HG03103 (cell line): Measurements from ENCODE around the gene DTX2.
"Not testable (repeated sequence)": the region's sequence is repeated elsewhere in the genome, so short reads cannot be mapped to it uniquely, and the experiment has no call there.

ENCODE experiments used
- ATAC-seq: cut with Tn5 transposase; IDR thresholded peaks from one replicate; pipeline ENCODE4 v1.9.1; 2021; ENCODE audit warnings: low read depth; ENCODE audit not compliant: unreplicated experiment

The DTX2 gene

DNA sequence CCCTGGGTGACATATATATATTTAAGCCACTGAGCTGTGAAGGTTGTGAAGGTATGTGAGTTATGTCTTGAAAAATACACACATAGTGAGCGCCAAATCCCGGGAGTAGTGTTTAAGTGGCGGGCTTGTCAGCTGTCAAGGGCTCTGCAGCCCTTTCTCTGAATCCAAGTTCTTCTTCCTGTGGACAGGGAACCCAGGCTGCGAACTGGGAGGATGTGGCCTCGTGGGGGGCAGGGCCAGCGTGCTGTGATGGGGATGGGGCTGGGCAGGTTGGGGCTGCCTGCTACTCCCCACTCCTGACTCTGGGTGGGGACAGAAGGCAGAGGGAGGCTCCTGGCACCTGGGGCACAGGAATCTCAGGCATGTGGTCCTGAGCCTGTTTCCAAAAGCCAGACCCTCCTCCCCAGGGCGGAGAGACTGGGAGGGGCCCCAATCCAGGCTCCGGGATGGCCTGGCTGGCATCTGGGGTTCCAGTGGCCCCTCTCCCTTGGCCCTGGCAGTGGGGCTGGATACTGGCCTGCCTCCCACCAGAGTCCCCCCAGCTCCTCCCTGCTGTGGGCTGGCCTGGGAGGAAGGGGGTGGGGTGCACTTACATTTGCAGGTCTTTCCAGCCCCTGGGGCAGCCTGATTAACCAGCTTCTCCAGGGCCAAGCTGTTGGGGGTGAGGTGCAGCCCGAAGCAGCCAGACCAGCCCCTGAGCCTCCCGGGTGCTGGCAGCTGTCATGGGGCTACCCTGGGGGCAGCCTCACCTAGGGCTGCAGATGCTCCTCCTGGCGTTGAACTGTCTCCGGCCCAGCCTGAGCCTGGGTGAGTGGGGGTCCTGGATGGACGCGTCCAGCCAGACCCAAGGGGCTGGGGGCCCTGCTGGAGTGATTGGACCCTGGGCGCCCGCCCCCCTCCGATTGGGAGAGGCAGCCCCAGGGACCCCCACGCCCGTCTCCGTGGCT, 48.7 kb downstream of the DTX2 start, which contains the start of gene UPK3B:
UPK3B (plus strand) TSS at position 622 of the 947 bp plus-strand sequence; CDS start at position 723, 101 bp downstream.
- no peak for ATAC-seq

DNA sequence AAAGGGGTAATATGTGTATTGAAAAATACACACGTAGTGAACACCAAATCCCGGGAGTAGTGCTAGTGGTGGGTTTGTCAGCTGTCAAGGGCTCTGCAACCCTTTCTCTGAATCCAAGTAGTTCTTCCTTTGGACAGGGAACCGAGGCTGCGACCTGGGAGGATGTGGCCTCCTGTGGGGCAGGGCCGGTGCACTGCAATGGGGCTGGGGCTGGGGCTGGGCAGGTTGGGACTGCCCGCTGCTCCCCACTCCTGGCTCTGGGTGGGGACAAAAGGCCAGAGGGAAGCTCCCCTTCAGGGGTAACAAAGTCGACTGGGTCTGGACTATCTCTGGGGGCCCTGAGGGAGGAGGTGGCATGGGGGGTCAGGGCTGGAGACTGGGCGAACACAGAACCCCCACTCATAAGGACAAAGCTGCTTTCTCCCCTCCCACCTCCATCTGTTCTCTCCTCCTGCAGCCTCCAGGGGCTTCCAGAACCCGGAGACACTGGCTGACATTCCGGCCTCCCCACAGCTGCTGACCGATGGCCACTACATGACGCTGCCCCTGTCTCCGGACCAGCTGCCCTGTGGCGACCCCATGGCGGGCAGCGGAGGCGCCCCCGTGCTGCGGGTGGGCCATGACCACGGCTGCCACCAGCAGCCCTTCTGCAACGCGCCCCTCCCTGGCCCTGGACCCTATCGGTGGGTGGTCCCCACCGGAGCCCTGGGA, 49.8 kb downstream of the DTX2 start:
- not testable (repeated sequence) for ATAC-seq

DNA sequence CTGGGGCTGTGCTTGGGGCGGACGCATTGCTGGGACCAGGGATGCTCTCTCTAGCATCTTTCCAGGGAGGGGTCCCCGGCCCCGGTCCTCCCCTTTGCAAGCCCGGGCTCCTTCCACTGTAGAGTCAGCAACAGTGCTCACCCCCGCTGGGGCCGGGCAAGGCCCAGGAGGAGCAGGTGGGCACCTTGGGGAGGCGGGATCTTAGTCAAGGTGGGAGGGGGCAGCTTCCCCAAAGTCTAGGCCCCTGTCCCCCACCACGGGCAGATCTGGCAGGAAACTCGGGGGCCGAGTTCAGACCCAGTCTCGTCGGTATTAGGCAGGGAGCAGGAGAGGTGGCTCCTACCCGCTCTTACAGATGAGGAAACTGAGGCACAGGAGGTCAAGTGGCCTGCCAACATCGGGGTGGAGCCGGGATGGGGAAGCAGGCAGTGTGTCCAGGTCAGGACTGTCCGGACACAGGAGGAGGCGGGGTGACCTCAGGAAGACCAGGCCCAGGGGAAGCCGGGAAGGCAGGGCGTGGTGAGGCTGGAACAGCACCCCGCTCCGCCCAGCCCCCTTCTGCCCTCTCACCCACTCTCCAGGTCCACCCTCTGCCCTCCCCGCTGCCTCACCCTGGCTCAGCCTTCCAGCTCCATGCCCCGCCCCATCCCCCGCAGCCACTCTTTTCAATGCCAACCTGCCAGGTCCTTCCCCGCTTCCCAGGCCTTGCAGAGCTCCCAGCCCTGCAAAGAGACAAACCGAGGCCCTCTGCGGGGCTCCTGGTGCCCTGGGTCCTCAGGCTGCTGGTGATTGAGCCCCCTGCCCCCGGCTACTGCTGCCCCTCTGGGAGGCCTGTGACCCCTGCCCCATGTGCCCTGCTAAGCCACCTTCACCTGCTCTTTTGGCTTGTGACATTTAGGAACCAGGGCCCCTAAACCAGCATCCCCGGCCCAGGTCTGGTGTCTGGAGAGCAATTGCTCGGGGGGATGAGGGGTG, 50.7 kb downstream of the DTX2 start:
- not testable (repeated sequence) for ATAC-seq

DNA sequence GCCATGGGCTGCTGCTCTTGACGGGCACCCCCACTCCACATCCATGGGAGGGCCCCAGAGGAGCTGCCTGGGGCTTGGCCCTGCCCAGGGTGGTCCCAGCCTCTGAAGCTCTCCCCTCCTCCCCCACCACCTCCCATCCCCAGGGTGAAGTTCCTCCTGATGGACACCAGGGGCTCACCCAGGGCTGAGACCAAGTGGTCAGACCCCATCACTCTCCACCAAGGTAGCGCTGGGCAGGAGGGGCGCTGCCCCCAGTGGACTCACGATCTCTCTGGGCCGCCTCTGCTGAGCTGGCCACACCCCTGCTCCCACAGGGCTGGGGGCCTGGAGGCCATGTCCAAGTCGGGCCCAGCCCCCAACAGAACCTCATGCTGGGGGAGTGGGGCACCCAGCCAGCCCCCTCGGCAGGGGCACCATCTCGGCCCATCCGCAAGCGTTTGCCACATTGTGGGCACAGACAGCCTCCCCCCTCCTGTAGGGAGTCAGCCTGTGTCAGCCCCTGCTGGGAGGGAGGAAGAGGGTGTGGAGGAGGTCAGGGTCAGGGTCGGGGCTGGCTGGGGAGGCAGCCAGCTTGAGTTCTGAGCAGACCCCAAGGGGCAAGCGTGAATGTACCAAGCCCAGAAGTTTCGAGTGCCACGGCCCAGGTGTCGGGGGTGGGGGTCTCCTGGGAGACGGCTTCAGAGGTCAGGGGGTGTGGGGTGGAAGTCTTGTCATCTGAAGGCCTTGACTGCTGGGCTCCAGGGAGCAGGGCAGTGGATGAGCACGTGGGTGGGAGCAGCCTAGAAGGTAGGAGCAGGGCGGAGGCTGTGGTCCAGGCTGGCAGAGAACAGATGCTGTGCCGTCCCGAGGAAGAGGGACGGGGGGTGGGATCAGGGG, 51.7 kb downstream of the DTX2 start:
- no peak for ATAC-seq

DNA sequence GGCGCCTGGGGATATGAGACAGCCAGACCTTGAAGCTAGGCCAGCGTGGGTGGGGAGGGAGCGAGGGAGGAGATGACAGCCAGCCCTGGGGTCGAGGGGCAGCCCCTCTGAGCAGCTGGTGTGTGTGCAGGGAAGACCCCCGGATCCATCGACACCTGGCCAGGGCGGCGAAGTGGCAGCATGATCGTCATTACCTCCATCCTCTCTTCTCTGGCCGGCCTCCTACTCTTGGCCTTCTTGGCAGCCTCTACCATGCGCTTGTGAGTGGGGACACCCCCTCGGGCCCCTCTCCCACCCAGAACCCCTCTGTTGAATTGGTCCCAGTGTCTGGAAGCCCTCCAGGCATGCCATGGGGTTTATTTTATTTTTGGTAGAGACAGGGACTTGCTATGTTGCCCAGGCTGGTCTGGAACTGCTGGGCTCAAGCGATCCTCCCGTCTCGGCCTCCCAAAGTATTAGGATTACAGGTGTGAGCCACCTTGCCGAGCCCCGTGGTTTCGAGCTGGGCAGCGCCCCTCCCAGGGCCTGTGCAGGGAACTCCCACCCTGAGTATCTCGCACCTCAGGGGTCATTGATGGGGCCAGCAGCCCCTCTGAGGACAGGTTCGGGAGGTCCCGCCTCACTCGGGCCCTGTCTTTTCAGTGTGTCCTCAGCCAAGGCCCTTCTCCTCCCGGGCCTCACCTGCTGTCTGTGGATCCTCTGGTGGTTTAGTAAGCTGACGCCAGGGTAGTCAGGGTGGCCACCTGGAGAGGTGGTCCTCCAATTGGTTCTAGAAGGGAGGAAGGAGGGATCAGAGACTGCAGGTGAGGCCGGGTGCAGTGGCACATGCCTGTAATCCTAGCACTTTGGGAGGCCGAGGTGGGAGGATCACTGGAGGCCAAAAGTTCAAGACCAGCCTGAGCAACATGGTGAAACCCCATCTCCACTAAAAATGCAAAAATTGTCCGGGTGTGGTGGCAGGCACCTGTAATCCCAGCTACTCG, 52.6 kb downstream of the DTX2 start:
- no peak for ATAC-seq

DNA sequence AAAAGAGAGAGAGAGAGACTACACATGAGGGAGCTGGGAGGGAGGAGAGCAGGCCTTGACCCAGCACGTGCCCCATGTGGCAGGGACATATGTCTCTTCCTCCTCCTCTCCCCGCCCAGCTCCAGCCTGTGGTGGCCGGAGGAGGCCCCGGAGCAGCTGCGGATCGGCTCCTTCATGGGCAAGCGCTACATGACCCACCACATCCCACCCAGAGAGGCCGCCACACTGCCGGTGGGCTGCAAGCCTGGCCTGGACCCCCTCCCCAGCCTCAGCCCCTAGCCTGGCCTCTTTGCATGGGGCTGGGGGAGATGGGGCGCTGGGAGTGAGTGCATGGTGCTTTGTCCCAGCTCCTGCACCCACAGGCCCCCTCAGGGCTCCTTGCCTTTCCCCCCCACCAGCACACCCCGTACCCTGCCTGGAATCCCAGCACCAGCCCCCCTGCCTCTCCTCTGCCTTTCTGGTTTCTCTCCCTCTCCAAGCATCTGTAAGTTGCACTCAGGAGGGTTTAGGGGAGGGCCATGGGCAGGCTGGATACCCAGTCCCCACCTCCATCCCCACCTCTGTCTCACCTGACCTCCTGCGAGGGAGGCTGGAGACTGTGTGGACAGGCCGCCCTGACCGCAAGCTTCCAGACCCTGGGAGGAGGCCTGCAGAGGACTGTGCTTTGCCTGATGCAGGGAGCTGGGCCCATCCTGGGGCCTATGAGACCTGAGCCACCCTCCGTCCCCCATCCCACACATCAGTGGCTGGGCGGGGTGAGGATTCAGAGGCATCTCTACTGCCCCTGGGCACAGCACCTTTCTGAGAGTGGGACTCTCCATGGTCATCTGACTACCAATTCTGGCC, 53.6 kb downstream of the DTX2 start:
- ATAC-seq: no peak

DNA sequence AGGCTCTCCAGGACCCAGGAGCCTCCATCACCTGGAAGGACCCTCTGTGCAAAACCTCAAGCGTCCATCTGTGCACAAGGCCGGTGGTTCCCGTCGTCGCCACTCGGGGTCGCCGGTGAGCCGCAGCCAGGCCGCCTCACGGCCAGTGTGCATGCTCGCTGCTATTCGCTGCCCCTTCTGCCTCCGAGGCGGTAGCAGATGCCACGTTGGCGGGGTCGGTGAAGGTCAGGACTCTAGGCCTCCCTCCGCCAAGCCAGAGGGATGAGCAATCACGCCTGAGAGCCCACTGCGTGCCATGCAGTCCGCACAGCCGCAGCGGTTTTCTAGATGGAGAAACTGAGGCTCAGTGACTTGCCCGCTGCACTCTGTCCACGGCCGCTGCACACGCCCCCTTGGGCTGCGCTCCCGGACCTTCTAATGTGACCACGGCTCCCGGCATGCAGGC, 54.5 kb downstream of the DTX2 start:
- ATAC-seq: no peak

DNA sequence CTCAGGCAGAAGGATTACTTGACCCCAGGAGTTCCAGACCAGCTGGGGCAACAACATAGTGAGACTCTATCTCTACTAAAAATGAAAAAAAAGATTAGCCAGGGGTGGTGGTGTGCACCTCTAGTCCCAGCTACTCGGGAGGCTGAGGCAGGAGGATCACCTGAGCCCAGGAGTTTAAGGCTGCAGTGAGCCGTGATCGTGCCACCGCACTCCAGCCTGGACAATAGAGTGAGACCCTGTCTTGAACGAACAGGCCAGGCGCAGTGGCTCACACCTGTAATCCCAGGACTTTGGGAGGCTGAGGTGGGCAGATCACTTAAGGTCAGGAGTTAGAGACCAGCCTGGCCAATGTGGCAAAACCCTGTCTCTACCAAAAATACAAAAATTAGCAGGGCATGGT, 55.4 kb downstream of the DTX2 start:
- ATAC-seq: not testable (repeated sequence)

DNA sequence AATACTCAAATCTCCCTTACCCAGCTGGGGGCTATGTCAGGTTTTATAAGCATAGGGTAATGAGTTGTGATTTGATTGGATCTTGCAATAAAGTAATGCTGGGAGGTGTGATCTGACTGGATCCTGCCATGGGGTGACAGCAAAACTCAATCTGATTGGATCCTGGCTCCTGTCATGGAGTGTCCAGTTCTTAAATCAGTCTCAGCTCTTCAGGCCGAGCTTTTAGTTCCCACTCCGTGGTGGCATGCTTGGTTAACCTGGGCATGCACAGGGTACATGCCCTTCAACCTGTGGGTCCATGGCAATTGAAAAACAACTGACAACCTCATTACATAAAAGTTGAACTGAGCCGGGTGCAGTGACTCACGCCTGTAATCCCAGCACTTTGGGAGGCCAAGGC, 64.7 kb downstream of the DTX2 start:
- not testable (repeated sequence) for ATAC-seq

DNA sequence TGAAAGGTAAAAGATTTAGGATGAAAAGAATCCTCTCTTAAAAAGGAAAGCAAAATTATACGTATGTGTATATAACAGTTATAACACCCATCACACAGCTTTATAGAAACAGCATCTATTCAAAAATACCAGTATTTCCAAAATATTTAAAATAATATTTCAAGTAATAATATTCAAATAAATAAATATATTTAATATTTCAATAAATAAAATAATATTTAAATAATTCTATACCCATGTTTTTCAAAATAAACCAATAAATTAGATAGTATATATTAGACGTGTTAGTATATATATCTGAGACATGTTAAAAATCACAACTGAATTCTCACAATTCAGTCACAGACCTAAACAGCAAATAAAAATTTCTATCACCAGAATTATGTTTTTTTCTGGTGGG, 70.1 kb downstream of the DTX2 start:
- not testable (repeated sequence) for ATAC-seq

DNA sequence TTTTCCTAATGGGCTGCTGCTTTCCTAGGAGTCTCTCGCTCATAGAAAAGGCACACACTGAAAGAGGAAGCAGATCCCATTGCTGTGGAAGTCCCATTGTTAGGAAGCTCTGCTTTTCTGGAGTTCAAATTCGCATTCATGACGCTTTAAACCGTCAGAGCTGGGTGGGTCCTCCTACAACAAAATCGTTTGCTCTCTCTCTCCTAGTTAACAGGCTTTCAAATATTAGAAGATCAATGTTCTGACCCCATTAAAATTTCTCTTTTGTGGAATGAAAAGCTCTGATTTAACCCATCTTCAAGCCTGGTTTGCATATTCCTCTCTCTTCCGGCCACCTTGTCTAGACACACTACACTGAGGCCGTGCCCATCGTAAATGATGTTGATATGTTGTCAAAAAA, 81.7 kb downstream of the DTX2 start, which contains the start of gene SPDYE16:
SPDYE16 (minus strand) TSS at position 101 of the 400 bp plus-strand sequence. CDS start 1,838 bp downstream, outside the sequence.
- ATAC-seq: not testable (repeated sequence)

DNA sequence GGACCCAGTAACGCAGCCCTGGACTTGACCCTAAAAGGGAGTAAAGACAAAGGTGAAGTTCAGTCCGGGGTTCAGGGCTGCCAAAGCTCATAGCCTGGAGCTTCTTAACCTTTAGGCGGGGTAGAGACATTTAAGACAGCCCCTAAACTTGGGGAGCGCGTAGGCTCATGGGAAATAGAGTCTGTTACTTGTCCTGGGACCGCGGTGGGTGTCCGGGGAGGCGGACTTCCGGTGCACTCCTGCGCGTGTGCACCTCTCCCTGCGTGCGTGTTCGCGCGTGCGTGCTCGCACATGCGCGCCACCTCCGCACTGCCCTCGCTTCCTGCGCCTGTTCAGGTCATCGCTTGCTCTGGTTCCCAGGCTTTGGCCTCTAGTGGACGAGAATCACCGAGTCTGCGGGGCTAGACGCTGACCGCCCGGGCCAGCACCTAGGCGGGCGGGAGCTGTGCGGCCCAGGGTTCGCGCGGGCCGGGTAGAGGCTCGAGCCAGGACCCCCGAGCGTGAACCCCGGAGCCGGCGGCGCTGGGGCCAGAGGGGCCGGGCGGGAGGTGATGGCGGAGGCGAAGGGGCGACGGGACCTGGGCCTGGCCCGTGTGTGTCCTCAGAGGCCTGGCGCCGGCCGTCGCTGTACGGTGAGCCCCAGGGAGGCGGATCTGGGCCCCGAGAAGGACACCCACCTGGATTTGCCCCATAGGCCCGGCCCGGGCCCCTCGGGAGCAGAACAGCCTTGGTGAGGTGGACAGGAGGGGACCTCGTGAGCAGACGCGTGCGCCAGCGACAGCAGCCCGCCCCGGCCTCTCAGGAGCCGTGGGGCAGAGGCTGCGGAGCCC, 87.7 kb downstream of the DTX2 start:
- peak; percentile 99 for ATAC-seq

DNA sequence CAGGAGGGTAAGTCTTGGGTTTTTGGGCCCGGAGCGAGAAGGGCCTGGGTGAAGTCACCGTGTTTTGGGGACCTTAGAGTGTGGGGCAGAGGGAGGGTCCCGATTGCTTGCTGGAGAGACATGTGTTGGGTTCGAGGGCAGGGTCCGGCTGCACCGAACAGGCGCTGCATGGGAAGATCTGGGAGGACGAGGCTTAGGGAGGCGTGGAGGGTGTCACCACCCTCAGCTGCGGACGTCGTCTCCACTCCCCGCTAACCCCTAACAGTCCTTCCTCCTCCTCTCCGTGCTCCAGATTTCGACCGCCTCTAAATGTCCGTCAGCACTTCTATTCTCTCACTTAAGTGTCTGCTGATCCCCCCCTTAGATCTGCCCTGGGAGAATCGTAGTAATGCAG, 88.3 kb downstream of the DTX2 start:
- ATAC-seq: not testable (repeated sequence)

DNA sequence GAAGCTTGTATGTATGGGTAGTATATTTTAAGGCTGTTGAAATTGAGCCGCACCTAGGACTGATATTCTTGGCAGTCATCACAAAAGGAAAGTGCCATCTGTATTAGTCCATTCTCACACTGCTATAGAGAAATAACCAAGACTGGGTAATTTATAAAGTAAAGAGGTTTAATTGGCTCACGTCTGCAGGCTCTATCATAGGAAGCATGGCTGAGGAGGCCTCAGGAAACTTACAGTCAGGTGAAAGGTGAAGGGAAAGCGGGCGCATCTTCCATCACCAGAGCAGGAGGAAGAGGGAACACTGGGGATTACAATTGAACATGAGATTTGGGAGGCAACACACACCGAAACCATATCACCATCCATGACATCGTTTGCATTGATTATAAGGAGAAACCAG, 90.5 kb downstream of the DTX2 start:
- ATAC-seq: not testable (repeated sequence)
